GM21390 (cell line): ENCODE results near the gene LRRC37A3.
"Not testable (repeated sequence)": the region's sequence is repeated elsewhere in the genome, so short reads cannot be mapped to it uniquely, and the experiment has no call there.

Source experiments
- ATAC-seq: cut with Tn5 transposase; IDR thresholded peaks from one replicate; pipeline ENCODE4 v1.9.1; 2021; ENCODE audit not compliant: unreplicated experiment

Gene LRRC37A3

DNA sequence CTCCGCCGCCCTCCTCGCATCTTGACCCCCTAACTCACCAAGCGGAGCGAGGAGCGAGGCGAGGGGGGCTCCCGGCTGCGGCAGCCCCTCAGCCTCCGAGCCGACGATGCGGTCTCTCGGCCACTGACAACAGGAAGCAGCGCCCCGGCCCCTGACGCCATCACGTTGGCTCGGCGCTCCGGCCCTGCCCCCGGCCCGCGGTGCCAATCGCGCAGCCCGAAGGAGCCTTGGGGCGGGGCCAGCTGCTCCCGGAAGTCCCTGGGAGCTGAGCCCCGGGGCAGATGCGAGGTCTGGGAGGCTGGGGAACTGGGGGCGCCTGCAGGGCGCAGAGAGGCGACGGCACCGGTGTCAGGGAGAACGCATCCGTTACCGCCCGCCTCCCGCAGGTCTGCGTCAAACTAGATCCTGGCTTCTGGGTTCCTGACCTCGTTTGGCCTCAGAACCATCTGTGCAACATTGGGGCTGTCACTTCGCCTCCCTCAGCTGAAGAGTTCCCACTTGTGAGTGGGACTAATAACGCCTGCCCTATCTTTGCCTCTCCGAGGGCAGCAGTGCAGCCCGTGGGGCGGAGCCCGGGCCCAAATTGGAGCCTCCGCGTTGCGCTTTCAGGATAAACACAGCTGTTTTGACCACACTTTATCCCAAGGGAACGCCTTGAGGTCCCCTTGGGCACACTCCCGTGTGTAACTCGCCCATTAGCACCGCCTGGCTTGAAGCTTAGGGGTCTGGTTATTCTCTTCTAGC, 82.1 kb downstream of the LRRC37A3 start:
- peak; percentile 96 for ATAC-seq

DNA sequence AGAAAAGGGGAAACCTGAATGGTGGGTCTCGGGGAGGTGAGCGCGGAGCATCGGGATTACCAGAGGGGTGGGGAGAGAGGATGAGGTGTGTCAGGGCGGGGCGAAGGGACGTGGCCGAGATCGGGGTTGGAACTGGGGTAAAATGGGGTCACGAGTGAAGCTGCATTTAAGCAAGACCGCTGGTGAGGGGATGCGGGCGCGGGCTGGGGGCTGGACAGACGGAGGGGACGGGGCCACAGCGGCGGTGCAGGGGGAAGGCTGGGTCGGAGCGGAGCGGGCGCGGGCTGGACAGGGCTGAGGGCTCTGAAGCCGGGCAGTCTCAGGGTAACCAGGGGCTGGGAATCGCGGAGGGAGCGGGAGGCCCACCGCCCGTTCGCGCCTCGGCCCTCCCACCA, 82.7 kb downstream of the LRRC37A3 start:
- peak; percentile 33 for ATAC-seq

DNA sequence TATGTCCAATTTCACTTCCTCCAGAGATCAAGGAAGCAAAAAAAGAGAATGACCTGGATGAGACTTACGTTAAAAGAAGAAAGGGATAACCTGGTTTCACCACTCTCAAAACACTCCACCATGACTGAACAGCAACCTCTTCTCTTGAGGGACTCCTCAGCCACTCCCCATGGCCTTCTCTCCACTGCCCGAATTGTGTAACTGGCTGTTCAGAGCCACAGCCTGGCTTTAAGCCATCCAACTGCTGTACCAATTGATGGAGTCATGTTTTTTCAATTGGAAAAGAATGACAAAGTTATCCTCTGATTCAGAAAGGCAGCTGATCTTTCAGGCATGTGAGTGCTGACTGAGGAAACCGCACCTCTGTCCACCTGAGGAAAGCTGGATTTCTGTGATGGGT, 85.2 kb downstream of the LRRC37A3 start:
- not testable (repeated sequence) for ATAC-seq

DNA sequence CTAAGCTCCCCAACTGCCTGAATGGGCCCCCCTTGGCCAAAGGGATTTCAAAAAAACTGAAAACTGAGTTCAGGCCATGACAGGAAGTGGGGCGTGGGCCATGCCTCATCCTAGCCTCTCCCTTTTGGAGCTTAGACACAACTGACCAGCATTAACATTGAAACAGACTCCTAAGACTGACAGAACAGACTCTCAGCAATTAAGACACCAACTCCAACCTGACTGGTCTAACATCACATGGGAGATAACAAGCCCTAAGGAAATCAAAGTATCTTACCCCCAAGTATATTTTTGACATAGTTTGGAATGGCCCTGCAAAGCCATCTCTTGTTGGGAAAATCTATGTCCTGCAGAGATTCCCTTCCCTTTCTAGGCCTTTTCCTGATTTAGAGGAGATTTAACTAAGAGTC, 88.6 kb downstream of the LRRC37A3 start:
- ATAC-seq: not testable (repeated sequence)

DNA sequence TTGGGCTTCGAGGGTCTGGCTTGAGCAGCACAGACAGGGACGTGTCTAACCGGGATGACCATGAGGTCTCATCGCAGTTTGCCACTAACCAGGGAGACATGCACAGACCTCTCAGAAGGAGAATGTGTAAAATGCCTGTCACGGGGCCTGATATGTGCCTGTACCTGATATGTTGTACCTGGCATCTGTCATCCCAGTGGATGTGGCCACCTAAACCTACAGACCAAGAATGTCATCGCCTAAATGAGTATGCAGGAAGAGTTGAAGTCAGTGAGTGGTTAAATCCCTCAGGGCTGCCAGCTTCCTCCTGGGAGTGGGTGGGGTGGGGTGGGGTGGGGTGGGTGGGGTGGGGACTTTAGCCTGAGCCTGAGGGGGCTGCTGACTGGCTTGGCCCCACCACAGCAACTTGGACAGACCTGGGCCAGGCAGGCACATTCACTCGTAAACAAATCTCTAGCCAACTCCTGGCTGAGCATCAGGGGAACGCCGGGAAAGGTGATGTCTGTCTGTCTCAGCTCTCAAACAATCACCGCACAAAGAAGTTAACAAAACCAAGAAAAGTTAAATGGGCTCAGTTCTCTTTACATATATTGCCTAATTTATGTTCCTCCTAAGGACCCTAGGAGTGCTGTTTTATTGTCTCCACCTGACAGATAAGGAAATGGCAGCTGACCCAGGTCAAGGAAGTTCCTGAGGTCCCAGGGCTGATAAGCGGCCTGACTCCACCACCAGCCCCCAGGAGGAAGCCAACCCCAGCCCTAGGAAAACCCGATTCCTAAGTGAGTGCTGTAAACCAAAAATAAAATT, 89.3 kb downstream of the LRRC37A3 start:
- ATAC-seq: not testable (repeated sequence)

DNA sequence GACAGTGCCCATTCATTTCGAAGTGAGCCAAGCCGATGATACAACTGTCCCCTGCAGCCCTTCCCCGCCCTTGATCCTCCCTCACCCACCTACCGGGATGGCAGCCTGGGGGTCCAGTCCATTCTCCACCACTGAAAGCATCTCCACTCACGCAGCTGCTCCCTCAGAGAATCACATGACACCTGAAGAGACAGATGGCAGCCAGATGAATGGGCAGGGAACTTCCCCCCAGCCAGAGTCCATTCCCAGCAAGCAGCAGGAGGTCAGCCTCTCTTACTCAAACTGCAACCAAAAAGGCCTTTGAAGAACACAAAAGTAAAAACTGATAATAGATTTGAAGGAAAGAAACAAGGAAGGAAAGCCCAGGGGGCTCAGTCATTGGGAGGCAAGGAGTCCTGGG, 90.2 kb downstream of the LRRC37A3 start:
- not testable (repeated sequence) for ATAC-seq

DNA sequence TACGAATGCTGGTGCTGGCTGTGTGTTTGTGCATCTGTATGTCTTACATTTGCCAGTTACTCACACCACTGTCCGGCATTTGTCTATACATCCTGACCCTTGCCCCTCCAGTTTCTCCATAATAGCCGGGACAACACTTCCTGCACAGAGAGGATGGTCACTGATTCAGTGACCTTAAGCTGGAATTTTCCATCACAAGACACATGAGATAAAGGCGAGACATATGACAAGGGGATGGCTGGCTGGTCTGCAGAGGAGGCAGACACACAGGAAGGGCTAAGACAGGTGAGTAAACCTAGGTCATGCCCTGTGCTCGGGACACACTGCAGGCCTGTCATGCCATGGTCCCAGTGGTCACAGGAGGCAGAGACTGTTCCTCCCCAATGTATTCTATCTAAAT, 100.4 kb downstream of the LRRC37A3 start:
- not testable (repeated sequence) for ATAC-seq

DNA sequence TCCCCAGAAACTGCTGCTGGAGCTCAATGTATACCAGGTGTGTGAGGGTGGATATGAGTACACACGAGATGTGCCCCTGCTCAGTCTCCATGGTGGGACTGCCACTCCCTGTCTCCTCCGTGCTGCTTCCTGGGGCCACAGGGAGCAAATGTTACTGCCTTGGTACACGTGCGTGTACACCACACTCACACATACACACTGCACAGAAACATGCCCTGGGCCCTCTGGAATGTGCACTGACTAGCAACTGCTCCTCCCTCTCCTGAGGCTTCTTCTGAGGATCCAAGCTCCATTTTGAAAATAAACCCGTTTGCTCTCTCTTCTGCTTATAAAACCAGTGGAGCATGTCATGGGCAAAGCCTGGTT, 103.5 kb downstream of the LRRC37A3 start:
- not testable (repeated sequence) for ATAC-seq

DNA sequence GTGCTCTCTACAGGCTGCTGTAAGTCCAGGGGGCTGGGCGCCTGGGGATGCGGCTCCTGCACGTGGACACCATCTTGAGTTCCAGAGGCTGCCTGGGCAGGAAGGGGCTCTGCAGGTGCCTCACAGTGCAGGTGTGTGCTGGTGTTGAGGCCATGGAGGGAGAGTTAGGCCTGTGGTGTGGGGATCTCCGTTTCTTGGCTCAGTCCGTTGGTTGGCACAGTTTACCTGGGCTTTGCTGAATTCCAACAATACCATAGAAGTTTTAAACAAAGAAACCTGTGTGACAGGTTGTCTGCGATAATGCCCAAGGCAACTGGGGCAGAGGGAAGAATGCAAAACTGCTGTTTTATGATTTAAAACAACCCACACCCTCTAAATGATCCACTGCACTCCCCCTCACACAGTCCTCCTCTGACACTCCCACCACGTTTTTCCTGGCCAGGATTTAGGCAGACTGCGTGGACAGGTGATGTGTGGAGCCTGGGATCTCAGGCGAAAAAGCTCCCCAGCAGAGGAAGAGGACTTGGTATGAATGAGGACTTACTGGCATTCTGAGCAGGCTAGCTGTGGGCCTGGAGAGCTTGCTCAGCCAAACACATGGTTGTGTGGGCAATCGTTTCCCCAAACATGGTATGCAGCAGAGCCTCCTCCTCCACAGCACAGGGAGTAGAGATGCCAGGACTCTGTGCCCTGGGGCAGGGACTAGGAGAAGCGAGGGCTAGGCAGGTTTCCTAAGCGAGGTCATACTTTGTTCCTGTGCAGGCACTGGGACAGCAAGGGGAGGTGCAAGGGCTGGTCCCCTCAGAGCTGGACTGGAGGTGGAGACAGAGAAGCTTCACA, 104.1 kb downstream of the LRRC37A3 start:
- not testable (repeated sequence) for ATAC-seq

DNA sequence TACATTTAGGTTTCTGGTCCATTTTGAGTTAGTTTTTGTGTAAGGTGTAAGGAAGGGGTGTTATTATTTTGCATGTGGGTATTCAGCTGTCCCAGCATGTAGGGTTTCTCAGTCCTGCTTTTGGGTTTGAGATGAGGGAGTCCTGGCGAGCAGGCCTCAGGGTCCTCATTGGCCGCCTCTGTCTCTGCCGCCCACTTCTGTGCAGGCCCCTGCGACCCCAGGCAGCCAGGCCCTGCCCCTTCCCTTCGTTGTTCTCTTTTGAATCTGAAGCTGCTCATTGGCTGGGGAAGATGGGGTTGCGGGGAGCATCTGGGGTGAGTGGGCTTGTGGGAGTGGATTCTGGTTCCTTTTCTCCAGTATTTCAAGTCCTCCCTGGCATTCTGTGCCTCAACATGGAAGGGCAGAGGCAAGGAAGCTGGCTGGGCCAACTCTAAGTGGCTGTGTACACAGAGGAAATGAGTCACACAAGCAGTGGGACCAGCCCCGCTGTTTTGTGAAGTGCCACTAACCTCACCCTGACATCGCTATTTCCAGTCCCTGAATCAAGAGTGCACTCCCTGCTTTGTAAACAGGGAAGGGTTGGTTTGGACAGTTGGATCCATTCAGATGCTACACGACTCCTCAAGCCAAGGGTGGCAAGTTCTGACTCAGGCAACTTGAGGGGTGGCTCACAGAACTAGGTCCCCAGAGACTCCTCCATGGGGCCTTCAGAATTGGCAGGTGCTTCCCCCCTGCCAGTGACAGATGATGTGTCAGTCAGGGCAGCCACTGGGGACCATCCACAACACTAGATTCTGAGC, 110.9 kb downstream of the LRRC37A3 start:
- peak; percentile 92 for ATAC-seq
